ENCODE data around the gene IRAG1. TPM values are rescaled to one million over a fixed set of nuclear protein-coding genes. Genes with fewer than 3 reads are reported as not detected.
A peak's percentile ranks its signal among the peaks of the same experiment; 100 is the strongest.

IRAG1 gene
- total RNA-seq, 1 experiment from 2014 or later = 0.30 TPM

DNA sequence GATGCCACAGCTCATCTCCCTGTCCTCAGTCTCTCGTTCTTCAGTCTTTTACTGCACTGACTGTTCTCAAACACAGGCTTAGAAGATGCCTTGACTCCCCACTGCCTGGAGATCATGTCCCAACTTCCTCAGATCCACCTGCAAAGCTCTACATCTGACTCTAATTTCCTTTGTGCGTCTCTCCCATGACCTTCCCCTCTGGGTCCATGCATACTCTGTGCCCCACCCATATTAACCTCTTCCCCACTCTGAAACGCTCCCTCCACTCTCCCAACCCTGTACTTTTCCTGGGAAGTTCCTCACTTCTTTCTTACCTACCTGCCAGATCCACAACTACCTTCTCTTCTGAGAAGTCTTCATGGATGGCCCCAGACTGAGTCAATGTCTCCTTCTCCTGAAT lies 16.6 kb downstream of the IRAG1 start:
- no peak for DNase-seq (ENCODE audit: low read depth)
- in situ Hi-C loops (cut with HindIII; ENCODE audit: low pct_unique_long_range_greater_than_20kb, low sequenced_read_pairs) = no loop called here

DNA sequence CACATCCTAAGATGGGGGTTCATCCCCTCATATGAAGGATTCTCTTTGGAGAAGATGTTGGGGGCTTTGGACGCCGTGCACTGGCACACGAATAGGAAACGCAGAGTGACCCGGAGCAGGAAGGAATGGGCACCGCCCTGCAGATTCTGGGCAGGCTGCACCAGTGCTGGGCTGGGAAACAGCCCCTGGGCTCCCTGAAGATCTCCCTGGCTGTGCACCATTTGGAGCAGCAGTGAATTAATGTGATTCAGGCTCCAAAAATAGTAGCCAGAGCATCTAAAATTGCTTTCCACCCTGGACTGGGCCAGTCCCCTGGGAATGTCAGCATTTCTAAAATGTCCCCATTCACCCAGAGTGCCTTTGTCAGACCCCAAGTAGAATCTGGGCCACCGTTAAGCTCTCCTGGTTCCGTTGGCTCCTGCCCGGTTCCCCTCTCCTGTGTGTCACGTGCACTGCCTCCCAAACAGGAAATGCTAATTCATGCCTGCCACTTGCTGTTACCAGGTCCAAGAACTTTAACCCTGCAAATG lies 18.6 kb downstream of the IRAG1 start:
- in situ Hi-C loops (cut with HindIII; ENCODE audit: low pct_unique_long_range_greater_than_20kb, low sequenced_read_pairs) = no loop called here
- DNase-seq (ENCODE audit: low read depth) = no peak

DNA sequence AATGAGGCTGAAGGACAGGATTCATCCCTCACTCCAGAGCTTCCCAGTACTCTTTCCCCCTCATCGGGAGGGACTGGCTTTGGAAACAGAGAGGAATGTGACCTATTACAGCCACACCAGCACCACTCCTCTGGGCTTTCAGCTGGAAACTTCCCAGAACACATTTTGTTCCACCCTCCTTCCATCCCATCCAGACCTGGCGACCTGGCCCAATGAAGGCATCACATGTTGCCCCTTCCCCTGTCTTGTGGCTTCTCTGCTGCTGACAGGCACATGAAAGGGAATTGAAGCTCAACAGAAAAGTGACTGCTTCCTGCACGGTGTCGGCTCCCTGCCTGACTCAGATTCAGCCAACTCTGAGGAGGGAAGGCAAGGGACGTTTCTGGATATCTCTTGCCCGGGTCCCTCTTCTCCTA lies 19.1 kb downstream of the IRAG1 start:
- in situ Hi-C loops (cut with HindIII; ENCODE audit: low pct_unique_long_range_greater_than_20kb, low sequenced_read_pairs) = no loop called here
- DNase-seq (ENCODE audit: low read depth) = no peak

GRCh38 chr11:10673501-10674062 lies 20.0 kb downstream of the IRAG1 start:
- DNase-seq (ENCODE audit: low read depth) = peak; percentile 34
- in situ Hi-C loops (cut with HindIII; ENCODE audit: low pct_unique_long_range_greater_than_20kb, low sequenced_read_pairs) = no loop called here

DNA sequence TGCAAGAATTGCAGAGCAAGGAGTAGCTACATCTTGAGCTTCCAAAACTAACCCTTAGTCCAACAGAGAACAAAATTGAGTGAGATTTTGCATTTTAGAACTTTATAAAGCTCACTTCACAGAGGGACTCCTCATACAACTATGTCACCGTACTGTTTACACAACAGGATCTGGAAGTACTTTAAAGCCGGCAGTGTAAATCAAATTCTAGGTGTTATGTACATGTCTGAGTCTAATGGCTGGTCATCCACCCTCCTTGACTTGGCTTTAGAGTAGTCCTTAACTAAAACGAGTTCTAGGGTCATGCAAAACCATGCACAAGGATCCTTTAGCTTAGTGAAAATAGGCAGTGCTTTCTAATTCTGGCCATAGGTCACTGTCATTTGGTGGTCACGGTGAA lies 23.5 kb downstream of the IRAG1 start:
- in situ Hi-C loops (cut with HindIII; ENCODE audit: low pct_unique_long_range_greater_than_20kb, low sequenced_read_pairs) = no loop called here
- no peak for DNase-seq (ENCODE audit: low read depth)

- no peak for DNase-seq (ENCODE audit: low read depth)
- in situ Hi-C loops (cut with HindIII; ENCODE audit: low pct_unique_long_range_greater_than_20kb, low sequenced_read_pairs) = no loop called here
Measured at GRCh38 chr11:10669258-10670033, 24.1 kb downstream of the IRAG1 start.

GRCh38 chr11:10667521-10667885 lies 26.1 kb downstream of the IRAG1 start:
- DNase-seq (ENCODE audit: low read depth) = no peak
- in situ Hi-C loops (cut with HindIII; ENCODE audit: low pct_unique_long_range_greater_than_20kb, low sequenced_read_pairs) = no loop called here

DNA sequence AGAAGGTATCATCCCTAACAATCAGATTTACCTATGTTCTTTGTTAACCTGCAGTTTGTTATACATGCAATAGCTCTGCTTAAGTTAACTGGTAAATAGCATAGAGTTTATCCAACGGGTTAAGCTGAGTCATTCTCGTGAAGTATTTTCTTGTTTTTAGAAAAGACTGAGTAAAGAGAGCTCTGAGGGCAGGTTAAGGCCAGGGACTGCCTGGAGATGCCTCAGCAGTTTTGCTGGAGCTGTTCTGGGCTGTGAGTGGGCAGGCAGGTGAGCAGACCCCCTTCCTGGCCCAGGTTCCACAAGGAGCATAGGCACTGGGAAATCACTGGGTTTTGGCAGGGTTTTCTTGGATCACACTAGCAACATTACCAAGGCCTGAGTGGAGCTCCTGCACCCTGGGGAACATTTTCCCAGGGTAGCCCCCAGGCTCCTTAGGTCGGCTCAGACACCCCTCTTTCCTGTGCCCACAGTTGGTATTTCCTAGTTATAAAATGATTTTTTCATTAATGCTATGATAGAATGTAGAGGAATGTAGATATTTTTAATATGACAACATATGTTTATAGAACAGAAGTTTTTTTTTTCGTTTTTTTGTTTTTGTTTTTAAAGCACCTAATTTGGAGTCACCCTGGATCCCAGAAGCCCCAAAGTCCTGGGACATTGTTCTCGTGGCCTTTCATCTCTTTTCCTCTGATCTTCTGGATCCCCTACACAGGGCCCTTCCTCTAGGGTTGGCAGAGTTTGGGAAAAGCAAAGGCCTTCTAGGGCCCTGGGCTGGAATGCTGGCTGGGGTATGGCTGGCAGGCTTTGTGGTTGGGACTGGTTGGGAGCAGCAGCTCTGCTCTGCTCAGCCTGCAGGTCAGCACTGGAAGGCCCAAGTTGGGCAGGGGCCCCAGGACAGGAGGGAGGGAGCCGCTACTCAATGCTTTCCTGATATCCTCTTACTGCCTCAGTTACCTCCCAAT lies 26.7 kb downstream of the IRAG1 start:
- DNase-seq (ENCODE audit: low read depth) = peak; percentile 49
- in situ Hi-C loops (cut with HindIII; ENCODE audit: low pct_unique_long_range_greater_than_20kb, low sequenced_read_pairs) = no loop called here

DNA sequence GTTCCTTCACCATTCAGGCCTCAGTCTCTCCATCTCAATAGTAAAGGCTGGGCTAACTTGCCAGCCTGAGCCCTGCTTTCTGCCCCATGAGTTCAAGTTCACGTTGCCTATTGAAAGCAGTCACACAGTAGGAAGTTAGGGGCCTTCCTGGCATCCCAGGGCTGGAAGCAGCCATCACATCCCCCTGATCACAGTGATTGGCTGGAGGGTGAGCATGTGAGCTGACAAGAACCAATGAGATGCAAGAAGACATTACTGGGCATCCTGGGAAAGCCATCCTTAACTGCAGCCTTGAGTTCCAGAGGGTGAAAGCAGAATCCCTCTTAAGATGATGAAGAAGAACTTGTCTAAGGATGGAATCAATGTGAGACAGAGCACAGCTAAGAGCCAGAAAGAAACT lies 29.1 kb downstream of the IRAG1 start:
- DNase-seq (ENCODE audit: low read depth) = no peak
- in situ Hi-C loops (cut with HindIII; ENCODE audit: low pct_unique_long_range_greater_than_20kb, low sequenced_read_pairs) = no loop called here

- in situ Hi-C loops (cut with HindIII; ENCODE audit: low pct_unique_long_range_greater_than_20kb, low sequenced_read_pairs) = no loop called here
- no peak for DNase-seq (ENCODE audit: low read depth)
Measured at GRCh38 chr11:10663990-10664389, 29.6 kb downstream of the IRAG1 start.

DNA sequence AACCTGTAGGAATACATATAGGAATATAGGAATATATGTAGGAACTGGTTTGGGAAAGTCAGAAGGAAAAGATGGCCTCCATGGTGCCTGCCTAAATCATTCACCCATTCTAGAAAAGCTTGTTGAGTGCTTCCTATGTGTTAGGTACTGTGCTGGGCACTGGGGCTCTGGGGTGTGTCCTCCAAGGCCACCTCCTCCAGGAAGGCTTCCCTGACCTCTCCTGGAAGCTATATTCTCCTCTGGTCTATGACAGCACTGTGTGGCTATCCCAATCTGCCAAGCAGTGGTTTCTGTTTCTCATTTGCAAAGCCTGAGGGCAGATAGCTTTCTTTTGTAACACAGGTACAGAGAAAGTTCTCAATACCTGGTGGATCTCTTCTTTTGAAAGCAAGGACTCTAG lies 30.2 kb downstream of the IRAG1 start:
- no peak for DNase-seq (ENCODE audit: low read depth)
- in situ Hi-C loops (cut with HindIII; ENCODE audit: low pct_unique_long_range_greater_than_20kb, low sequenced_read_pairs) = no loop called here

- DNase-seq (ENCODE audit: low read depth) = no peak
- in situ Hi-C loops (cut with HindIII; ENCODE audit: low pct_unique_long_range_greater_than_20kb, low sequenced_read_pairs) = no loop called here
Measured at GRCh38 chr11:10660323-10660722, 33.2 kb downstream of the IRAG1 start.

GRCh38 chr11:10659339-10660216 lies 34.0 kb downstream of the IRAG1 start:
- in situ Hi-C loops (cut with HindIII; ENCODE audit: low pct_unique_long_range_greater_than_20kb, low sequenced_read_pairs) = no loop called here

GRCh38 chr11:10658621-10659338 lies 34.8 kb downstream of the IRAG1 start:
- in situ Hi-C loops (cut with HindIII; ENCODE audit: low pct_unique_long_range_greater_than_20kb, low sequenced_read_pairs) = no loop called here
- DNase-seq (ENCODE audit: low read depth) = no peak

More at GRCh38 chr11:10659339-10660216, 34.0 kb downstream of the IRAG1 start:
- DNase-seq (ENCODE audit: low read depth) = peak; percentile 80

- in situ Hi-C loops (cut with HindIII; ENCODE audit: low pct_unique_long_range_greater_than_20kb, low sequenced_read_pairs) = no loop called here
- DNase-seq (ENCODE audit: low read depth) = peak; percentile 56
Measured at GRCh38 chr11:10657308-10658271, 36.0 kb downstream of the IRAG1 start.

- in situ Hi-C loops (cut with HindIII; ENCODE audit: low pct_unique_long_range_greater_than_20kb, low sequenced_read_pairs) = no loop called here
- DNase-seq (ENCODE audit: low read depth) = no peak
Measured at GRCh38 chr11:10655943-10656576, 37.5 kb downstream of the IRAG1 start.

All from Caki2 (cell line).